Fibroblast of pulmonary artery (primary cell): ENCODE measurements around the gene LY86.

Experiments
- DNase-seq: peaks from one replicate; pipeline ENCODE4 v3.0.0-alpha.2; 2010; ENCODE audit warnings: low read depth
- H3K4me3 ChIP-seq: replicated peaks from 2 replicates; pipeline ENCODE4 v1.5.1; 2011; ENCODE audit warnings: low read depth, mild to moderate bottlenecking, control low read depth, low read length, moderate library complexity
- TF ChIP-seq, protein P1 (sequence below): IDR thresholded peaks from 2 replicates; pipeline ENCODE4 v1.5.1; 2011; ENCODE audit warnings: mild to moderate bottlenecking, control low read depth, low read length, inconsistent platforms; ENCODE audit errors: missing control alignments

The LY86 gene

GRCh38 chr6:6570929-6571671, 17.4 kb upstream of the LY86 start:
- DNase-seq, result no peak
- TF ChIP-seq, protein P1, sequence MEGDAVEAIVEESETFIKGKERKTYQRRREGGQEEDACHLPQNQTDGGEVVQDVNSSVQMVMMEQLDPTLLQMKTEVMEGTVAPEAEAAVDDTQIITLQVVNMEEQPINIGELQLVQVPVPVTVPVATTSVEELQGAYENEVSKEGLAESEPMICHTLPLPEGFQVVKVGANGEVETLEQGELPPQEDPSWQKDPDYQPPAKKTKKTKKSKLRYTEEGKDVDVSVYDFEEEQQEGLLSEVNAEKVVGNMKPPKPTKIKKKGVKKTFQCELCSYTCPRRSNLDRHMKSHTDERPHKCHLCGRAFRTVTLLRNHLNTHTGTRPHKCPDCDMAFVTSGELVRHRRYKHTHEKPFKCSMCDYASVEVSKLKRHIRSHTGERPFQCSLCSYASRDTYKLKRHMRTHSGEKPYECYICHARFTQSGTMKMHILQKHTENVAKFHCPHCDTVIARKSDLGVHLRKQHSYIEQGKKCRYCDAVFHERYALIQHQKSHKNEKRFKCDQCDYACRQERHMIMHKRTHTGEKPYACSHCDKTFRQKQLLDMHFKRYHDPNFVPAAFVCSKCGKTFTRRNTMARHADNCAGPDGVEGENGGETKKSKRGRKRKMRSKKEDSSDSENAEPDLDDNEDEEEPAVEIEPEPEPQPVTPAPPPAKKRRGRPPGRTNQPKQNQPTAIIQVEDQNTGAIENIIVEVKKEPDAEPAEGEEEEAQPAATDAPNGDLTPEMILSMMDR, result no peak
- no peak overlapping the region for H3K4me3 ChIP-seq

GRCh38 chr6:6575143-6575542, 13.4 kb upstream of the LY86 start:
- DNase-seq, result no peak
- H3K4me3 ChIP-seq, result no peak overlapping the region
- TF ChIP-seq, protein P1, result no peak

- TF ChIP-seq, protein P1, result no peak
- H3K4me3 ChIP-seq, result no peak overlapping the region
- DNase-seq, result no peak
Measured at GRCh38 chr6:6577735-6578134, 10.8 kb upstream of the LY86 start.

- DNase-seq, result no peak
- H3K4me3 ChIP-seq, result no peak overlapping the region
- TF ChIP-seq, protein P1, result no peak
Measured at GRCh38 chr6:6579281-6579680, 9.2 kb upstream of the LY86 start.

- no peak overlapping the region for H3K4me3 ChIP-seq
- TF ChIP-seq, protein P1, result no peak
- DNase-seq, result no peak
Measured at GRCh38 chr6:6580225-6580856, 8.2 kb upstream of the LY86 start.

DNA sequence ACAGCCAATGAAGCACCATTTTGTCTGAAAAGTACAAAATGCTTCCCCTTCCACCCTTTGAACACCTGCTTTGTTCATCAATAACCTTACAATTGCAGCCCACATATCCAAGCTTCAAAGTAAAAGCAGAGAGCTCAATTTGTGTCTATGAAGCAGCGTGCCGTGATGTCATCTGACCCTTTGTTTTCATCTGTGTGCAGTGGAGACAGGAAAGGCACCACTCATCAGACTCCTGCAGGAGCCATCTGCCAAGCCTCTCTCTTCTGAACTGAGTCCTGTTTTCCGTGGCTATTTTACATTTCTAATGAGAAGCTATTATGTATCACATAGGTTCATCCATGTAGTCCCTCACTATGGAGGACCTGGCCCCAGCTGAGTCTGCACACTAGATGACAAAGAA, 7.5 kb upstream of the LY86 start:
- no peak overlapping the region for H3K4me3 ChIP-seq
- TF ChIP-seq, protein P1, result no peak
- DNase-seq, result no peak

DNA sequence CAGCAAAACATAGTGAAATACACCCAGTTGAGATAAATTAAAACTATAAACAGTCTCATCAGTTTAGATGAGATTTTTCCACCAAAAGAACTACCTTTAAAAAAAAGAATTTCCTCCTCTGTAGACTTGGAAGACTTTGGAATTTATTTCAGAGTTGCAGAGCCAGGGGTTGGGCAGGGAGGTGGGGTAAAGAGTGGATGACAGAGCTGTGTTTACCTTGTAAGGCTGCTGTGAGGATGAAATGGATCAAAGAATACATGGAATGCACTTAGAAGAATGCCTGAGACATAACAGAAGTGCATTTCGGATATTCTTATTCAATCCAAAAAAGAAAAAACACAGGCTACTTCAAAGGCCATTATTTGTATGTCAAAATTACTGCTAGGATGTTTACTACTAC, 6.4 kb upstream of the LY86 start:
- TF ChIP-seq, protein P1, result no peak
- H3K4me3 ChIP-seq, result no peak overlapping the region
- DNase-seq, result no peak
